Natural killer cell (primary cell): ENCODE measurements around the gene NEGR1. TPM values are rescaled to one million over a fixed set of nuclear protein-coding genes. Genes with fewer than 3 reads are reported as not detected.

ENCODE experiments used
- ATAC-seq, 3 donors: fragments of 150-1000 bp in 2 of 3; fragments of 200-7000 bp in 1 of 3; cut with Tn5 transposase; 1 replicate in 1 of 3; 2 replicates in 2 of 3; pipeline ENCODE4 v1.10.0; 2021; ENCODE audit warnings: mild to moderate bottlenecking in 2 of 3, moderate library complexity in 2 of 3
- DNase-seq, 2 donors: peaks; one replicate each; pipeline versions ENCODE4 v3.0.0 to v3.0.0-alpha.2; 2013 to 2021; ENCODE audit warnings: mixed read lengths in 1 of 2
- H3K27ac ChIP-seq: one replicate; pipeline ENCODE4 v1.5.1; 2013; ENCODE audit warnings: mild to moderate bottlenecking, low read length
- H3K27me3 ChIP-seq: one replicate; pipeline ENCODE4 v1.6.1; 2013; ENCODE audit warnings: low read length; ENCODE audit not compliant: control insufficient read depth, insufficient read depth
- H3K36me3 ChIP-seq: one replicate; pipeline ENCODE4 v1.6.1; 2013; ENCODE audit warnings: low read length; ENCODE audit not compliant: control insufficient read depth, insufficient read depth
- H3K4me1 ChIP-seq: one replicate; pipeline ENCODE4 v1.6.1; 2013; ENCODE audit warnings: low read length; ENCODE audit not compliant: control insufficient read depth, insufficient read depth
- H3K4me3 ChIP-seq: one replicate; pipeline ENCODE4 v1.5.1; 2013; ENCODE audit warnings: low read length
- H3K9me3 ChIP-seq: one replicate; pipeline ENCODE4 v1.6.1; 2013; ENCODE audit warnings: low read length; ENCODE audit not compliant: control insufficient read depth, insufficient read depth
- H3K27ac Mint-ChIP-seq, 2 donors: one replicate each; pipeline ENCODE4 v1.8.0; 2022; ENCODE audit warnings: mild to moderate bottlenecking in 2 of 2, mixed read lengths in 2 of 2, moderate library complexity in 1 of 2
- H3K27me3 Mint-ChIP-seq, 2 donors: one replicate each; pipeline ENCODE4 v1.8.0; 2022; ENCODE audit warnings: low read depth in 2 of 2, mixed read lengths in 2 of 2
- H3K36me3 Mint-ChIP-seq: one replicate; pipeline ENCODE4 v1.8.0; 2022; ENCODE audit warnings: mixed read lengths
- H3K4me1 Mint-ChIP-seq, 2 donors: one replicate each; pipeline ENCODE4 v1.8.0; 2022; ENCODE audit warnings: mixed read lengths in 2 of 2
- H3K4me3 Mint-ChIP-seq: one replicate; pipeline ENCODE4 v1.8.0; 2022; ENCODE audit warnings: mild to moderate bottlenecking, moderate library complexity, mixed read lengths
- H3K9me3 Mint-ChIP-seq, 2 donors: one replicate each; pipeline ENCODE4 v1.8.0; 2022; ENCODE audit warnings: mixed read lengths in 2 of 2
- CTCF ChIP-seq: fragments of 200-600 bp; IDR thresholded peaks from one replicate; pipeline ENCODE4 v1.8.0; 2022; ENCODE audit warnings: antibody characterized with exemption
- WGBS: methylation state at CpG from one replicate; pipeline ENCODE4 v1.1.7; 2013; ENCODE audit warnings: missing lambda C conversion rate; ENCODE audit not compliant: insufficient coverage; 5-methylcytosine and 5-hydroxymethylcytosine counted together
- intact Hi-C: fragments of 100-400 bp; cut with micrococcal nuclease; formaldehyde crosslinking; loops from one replicate; pipeline ENCODE4 v1.14.2; 2022
- total RNA-seq, 4 donors: library from RNA; stranded (reverse); fragments of 120-200 nt in 1 of 4; gene quantifications; one replicate each; pipeline versions ENCODE4 v1.2.3 to v1.2.4, GENCODE V29; 2013 to 2022

NEGR1 gene
- total RNA-seq, 3 donors from 2014 or later (not counting 1 experiment from before 2014, with no cell fraction given) = 0.55 to 1.3 TPM; not detected in 1

DNA sequence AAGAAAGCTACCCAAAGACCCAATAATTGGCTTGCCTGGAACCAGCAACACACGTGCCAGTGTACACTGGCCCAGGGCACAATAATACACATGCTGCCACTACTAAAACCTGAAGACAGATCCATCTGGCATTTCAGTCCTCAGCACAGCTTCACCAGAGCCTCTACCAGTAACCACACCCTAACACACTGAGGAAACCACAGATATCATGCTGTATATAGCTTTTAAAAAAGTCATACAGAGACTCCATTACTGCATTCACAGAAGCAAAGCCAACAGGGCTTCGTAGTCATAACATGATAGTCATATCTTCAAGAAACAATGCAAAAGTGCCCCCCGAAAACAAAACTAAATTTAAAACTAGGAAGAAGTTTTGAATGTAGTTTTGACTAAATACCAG, 40.6 kb upstream of the NEGR1 start:
- Histone ChIP-seq H3K4me1 (peaks cover 5% of the 10 kb centered on the region), H3K27me3 (no peaks in the 10 kb centered on the region), H3K36me3 (no peaks in the 10 kb centered on the region), H3K9me3 (no peaks in the 10 kb centered on the region), H3K27ac (peak overlapping the region; percentile 11), H3K4me3 (no peak overlapping the region)
- H3K9me3 Mint-ChIP-seq = no peaks in the 10 kb centered on the region
- peak overlapping the region in 1 of 2 donors; percentile 75 for H3K27ac Mint-ChIP-seq
- DNase-seq (no peak), ATAC-seq (peak in 2 of 3 donors; percentile 24 to 57)
- intact Hi-C loops = no loop called here
- no peak for TF ChIP-seq CTCF
- 33% methylated on average over 1 of the region's 3 CpGs for WGBS
- peaks cover 0 to 19% of the 10 kb centered on the region in 2 donors for H3K4me1 Mint-ChIP-seq
- H3K4me3 Mint-ChIP-seq = peak overlapping the region; percentile 64
- H3K36me3 Mint-ChIP-seq = no peaks in the 10 kb centered on the region
- no peaks in the 10 kb centered on the region for H3K27me3 Mint-ChIP-seq

DNA sequence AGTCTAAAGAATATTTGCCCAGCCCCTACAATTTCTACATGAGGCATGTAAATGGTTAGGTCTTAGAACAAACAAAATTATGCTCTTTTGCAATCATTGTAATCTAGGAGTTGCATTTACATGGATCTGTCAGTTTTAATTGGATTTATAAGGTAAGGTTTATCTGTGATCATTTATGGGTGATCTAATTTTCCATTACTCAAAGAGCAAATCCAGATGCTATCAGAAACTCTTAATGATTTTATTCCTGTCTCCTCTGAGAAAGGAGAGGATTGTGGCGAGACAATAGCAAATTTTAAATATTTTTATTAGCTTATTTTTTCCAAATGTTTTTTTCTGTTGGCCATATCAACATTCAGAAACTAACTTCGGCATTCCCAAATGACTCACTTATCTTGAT, 14.2 kb upstream of the NEGR1 start:
- TF ChIP-seq CTCF = no peak
- no CpG with 5 or more reads among the region's 2 CpGs for WGBS
- DNase-seq = no peak
- Mint-ChIP-seq H3K27me3 (no peaks in the 10 kb centered on the region), H3K9me3 (no peaks in the 10 kb centered on the region), H3K4me1 (no peaks in the 10 kb centered on the region), H3K36me3 (no peaks in the 10 kb centered on the region), H3K4me3 (no peak overlapping the region), H3K27ac (no peak overlapping the region)
- Histone ChIP-seq H3K4me1 (no peaks in the 10 kb centered on the region), H3K4me3 (no peak overlapping the region), H3K9me3 (no peaks in the 10 kb centered on the region), H3K27ac (no peak overlapping the region), H3K36me3 (no peaks in the 10 kb centered on the region), H3K27me3 (no peaks in the 10 kb centered on the region)
- ATAC-seq = no peak
- intact Hi-C loops = no loop called here

DNA sequence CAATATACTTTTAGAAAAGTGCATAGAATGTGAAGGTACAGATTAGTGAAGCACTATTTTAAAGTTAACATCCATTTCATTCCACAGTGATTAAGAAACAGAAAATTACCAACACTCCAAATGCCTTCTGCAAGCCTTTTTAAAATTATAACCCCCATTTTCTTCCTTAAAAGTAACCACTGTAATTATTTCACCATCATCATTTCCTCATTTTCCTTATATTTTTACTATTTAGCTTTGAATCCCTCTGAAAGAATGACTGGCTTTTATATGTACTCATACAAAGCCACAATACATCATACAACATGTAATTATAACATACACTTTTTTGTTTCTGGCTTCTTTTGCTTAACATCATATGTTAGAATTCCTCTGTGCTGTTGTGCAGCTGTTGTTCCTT, 6.5 kb upstream of the NEGR1 start:
- no peaks in the 10 kb centered on the region for H3K36me3 ChIP-seq
- Mint-ChIP-seq H3K4me3 (no peak overlapping the region), H3K4me1 (no peaks in the 10 kb centered on the region), H3K36me3 (no peaks in the 10 kb centered on the region), H3K9me3 (no peaks in the 10 kb centered on the region), H3K27ac (no peak overlapping the region), H3K27me3 (no peaks in the 10 kb centered on the region)
- H3K27ac ChIP-seq = no peak overlapping the region
- intact Hi-C loops = loop anchor here (10.0 kb wide), 1 partner anchor 56 kb away; no protein-coding TSS in a partner anchor
- TF ChIP-seq CTCF = no peak
- H3K27me3 ChIP-seq = no peaks in the 10 kb centered on the region
- no peaks in the 10 kb centered on the region for H3K9me3 ChIP-seq
- ATAC-seq (no peak), DNase-seq (no peak)
- no peak overlapping the region for H3K4me3 ChIP-seq
- no peaks in the 10 kb centered on the region for H3K4me1 ChIP-seq

DNA sequence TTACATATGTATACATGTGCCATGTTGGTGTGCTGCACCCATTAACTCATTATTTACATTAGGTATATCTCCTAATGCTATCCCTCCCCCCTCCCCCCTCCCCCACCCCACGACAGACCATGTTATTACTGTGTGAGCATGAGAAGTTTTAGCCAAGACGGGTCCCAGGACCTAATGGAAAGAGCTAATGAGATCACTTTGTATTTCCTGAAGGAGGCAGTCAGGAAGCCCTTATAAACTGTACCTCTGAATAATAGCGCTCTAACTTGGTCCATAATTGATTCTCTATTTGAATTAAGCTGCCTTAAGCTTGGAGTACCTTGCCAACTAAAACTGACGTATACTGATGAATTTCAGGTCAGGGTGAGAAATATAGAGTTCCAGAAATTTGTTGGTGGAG, 4.1 kb upstream of the NEGR1 start:
- H3K27ac Mint-ChIP-seq = no peak overlapping the region
- H3K27ac ChIP-seq = no peak overlapping the region

More for the DNA sequence above, 4.1 kb upstream of the NEGR1 start:
- no peaks in the 10 kb centered on the region for H3K27me3 ChIP-seq
- no peak overlapping the region for H3K4me3 ChIP-seq
- no peaks in the 10 kb centered on the region for H3K36me3 Mint-ChIP-seq
- 82% methylated on average over 3 of the region's 4 CpGs for WGBS
- no peaks in the 10 kb centered on the region for H3K36me3 ChIP-seq
- no peak for TF ChIP-seq CTCF
- H3K9me3 Mint-ChIP-seq = no peaks in the 10 kb centered on the region
- DNase-seq (no peak), ATAC-seq (no peak)
- H3K9me3 ChIP-seq = no peaks in the 10 kb centered on the region
- H3K4me1 ChIP-seq = peaks cover 5% of the 10 kb centered on the region
- H3K4me1 Mint-ChIP-seq = peaks cover 9 to 10% of the 10 kb centered on the region in 2 donors
- no peak overlapping the region for H3K4me3 Mint-ChIP-seq
- no peaks in the 10 kb centered on the region for H3K27me3 Mint-ChIP-seq
- intact Hi-C loops = loop anchor here (10.0 kb wide), 1 partner anchor 58 kb away; no protein-coding TSS in a partner anchor
